H9 (cell line): ENCODE measurements around the gene TBC1D4. TPM values are rescaled to one million over a fixed set of nuclear protein-coding genes. Genes with fewer than 3 reads are reported as not detected.

ENCODE experiments used
- DNase-seq: peaks from one replicate; pipeline ENCODE4 v3.0.0-alpha.2; 2017
- H2AFZ ChIP-seq: one replicate; pipeline ENCODE4 v1.6.1; 2013; ENCODE audit warnings: mild to moderate bottlenecking, low read length, control low read depth, moderate library complexity
- H2AK5ac ChIP-seq: 2 replicates; pipeline ENCODE4 v1.6.1; 2013; ENCODE audit warnings: low read length, control low read depth, mixed read lengths; ENCODE audit not compliant: insufficient read length
- H2BK120ac ChIP-seq: one replicate; pipeline ENCODE4 v1.6.1; 2013; ENCODE audit warnings: low read depth, mild to moderate bottlenecking, low read length, control low read depth, inconsistent platforms; ENCODE audit not compliant: poor library complexity, severe bottlenecking
- H2BK12ac ChIP-seq: 2 replicates; pipeline ENCODE4 v1.6.1; 2013; ENCODE audit warnings: low read length, control low read depth, mixed read lengths, low read depth; ENCODE audit not compliant: insufficient read length
- H2BK15ac ChIP-seq: 2 replicates; pipeline ENCODE4 v1.6.1; 2013; ENCODE audit warnings: low read depth, low read length, control low read depth
- H2BK20ac ChIP-seq: one replicate; pipeline ENCODE4 v1.6.1; 2013; ENCODE audit warnings: low read depth, mild to moderate bottlenecking, low read length, control low read depth, inconsistent platforms; ENCODE audit not compliant: poor library complexity, severe bottlenecking
- H2BK5ac ChIP-seq: 2 replicates; pipeline ENCODE4 v1.6.1; 2013; ENCODE audit warnings: low read length, control low read depth, mixed read lengths; ENCODE audit not compliant: insufficient read length
- H3K14ac ChIP-seq: 2 replicates; pipeline ENCODE4 v1.6.1; 2013; ENCODE audit warnings: low read length, control low read depth; ENCODE audit not compliant: insufficient read depth
- H3K18ac ChIP-seq: 2 replicates; pipeline ENCODE4 v1.6.1; 2013; ENCODE audit warnings: low read depth, mild to moderate bottlenecking, mixed read lengths, low read length, control low read depth; ENCODE audit not compliant: insufficient read length
- H3K23ac ChIP-seq: 2 replicates; pipeline ENCODE4 v1.6.1; 2013; ENCODE audit warnings: low read length, control low read depth, mixed read lengths, low read depth; ENCODE audit not compliant: insufficient read length
- H3K23me2 ChIP-seq: 2 replicates; pipeline ENCODE4 v1.6.1; 2013; ENCODE audit warnings: low read depth, mild to moderate bottlenecking, mixed read lengths, low read length, control low read depth; ENCODE audit not compliant: insufficient read length, poor library complexity, severe bottlenecking
- H3K27ac ChIP-seq: 2 replicates; pipeline ENCODE4 v1.5.1; 2013; ENCODE audit warnings: low read length, control low read depth, mixed read lengths, low read depth; ENCODE audit not compliant: insufficient read length
- H3K27me3 ChIP-seq: 2 replicates; pipeline ENCODE4 v1.6.1; 2013; ENCODE audit warnings: low read length, control low read depth, inconsistent platforms; ENCODE audit not compliant: insufficient read depth
- H3K4ac ChIP-seq: 2 replicates; pipeline ENCODE4 v1.6.1; 2013; ENCODE audit warnings: low read depth, mild to moderate bottlenecking, control low read depth, inconsistent platforms, low read length, moderate library complexity
- H3K4me1 ChIP-seq: 2 replicates; pipeline ENCODE4 v1.6.1; 2013; ENCODE audit warnings: low read length, control low read depth, inconsistent platforms; ENCODE audit not compliant: insufficient read depth
- H3K4me2 ChIP-seq: 2 replicates; pipeline ENCODE4 v1.6.1; 2013; ENCODE audit warnings: low read length, control low read depth, mixed read lengths; ENCODE audit not compliant: insufficient read length, insufficient read depth
- H3K56ac ChIP-seq: 2 replicates; pipeline ENCODE4 v1.6.1; 2013; ENCODE audit warnings: low read depth, mild to moderate bottlenecking, mixed read lengths, low read length, control low read depth; ENCODE audit not compliant: insufficient read length
- H3K79me1 ChIP-seq: 2 replicates; pipeline ENCODE4 v1.6.1; 2013; ENCODE audit warnings: low read depth, mild to moderate bottlenecking, moderate library complexity, low read length, control low read depth, inconsistent platforms; ENCODE audit not compliant: insufficient read depth, poor library complexity, severe bottlenecking
- H3K79me2 ChIP-seq: 2 replicates; pipeline ENCODE4 v1.6.1; 2013; ENCODE audit warnings: low read length, control low read depth, inconsistent platforms; ENCODE audit not compliant: insufficient read depth
- H3K9ac ChIP-seq: 2 replicates; pipeline ENCODE4 v1.6.1; 2013; ENCODE audit warnings: low read length, control low read depth, mixed read lengths; ENCODE audit not compliant: insufficient read length; ENCODE audit errors: extremely low read depth
- H3K9me3 ChIP-seq: one replicate; pipeline ENCODE4 v1.6.1; 2013; ENCODE audit warnings: low read depth, low read length, inconsistent platforms; ENCODE audit not compliant: control insufficient read depth
- H3T11ph ChIP-seq: one replicate; pipeline ENCODE4 v1.6.1; 2013; ENCODE audit warnings: mild to moderate bottlenecking, low read length, control low read depth, inconsistent platforms
- H4K20me1 ChIP-seq: one replicate; pipeline ENCODE4 v1.6.1; 2013; ENCODE audit not compliant: control insufficient read depth, insufficient read length, insufficient read depth
- H4K5ac ChIP-seq: 2 replicates; pipeline ENCODE4 v1.6.1; 2013; ENCODE audit warnings: low read depth, mild to moderate bottlenecking, mixed read lengths, low read length, control low read depth; ENCODE audit not compliant: insufficient read length
- H4K8ac ChIP-seq: replicated peaks from 2 replicates; pipeline ENCODE4 v1.6.1; 2013; ENCODE audit warnings: low read length, control low read depth, mixed read lengths, low read depth; ENCODE audit not compliant: insufficient read length
- H4K91ac ChIP-seq: 2 replicates; pipeline ENCODE4 v1.6.1; 2013; ENCODE audit warnings: low read depth, mild to moderate bottlenecking, moderate library complexity, mixed read lengths, low read length, control low read depth; ENCODE audit not compliant: insufficient read length
- H3K27ac Mint-ChIP-seq, 3 experiments: 2 replicates in 2 of 3; 3 replicates in 1 of 3; pipeline ENCODE4 v1.8.0; 2020 to 2021; ENCODE audit warnings: mixed read lengths in 3 of 3, mild to moderate bottlenecking in 1 of 3, moderate library complexity in 1 of 3
- H3K27me3 Mint-ChIP-seq: 2 replicates; pipeline ENCODE4 v1.8.0; 2021; ENCODE audit warnings: low read depth, mild to moderate bottlenecking, moderate library complexity, mixed read lengths
- H3K36me3 Mint-ChIP-seq, 3 experiments: 2 replicates in 2 of 3; 3 replicates in 1 of 3; pipeline ENCODE4 v1.8.0; 2020 to 2021; ENCODE audit warnings: low read depth in 3 of 3, mixed read lengths in 3 of 3; ENCODE audit not compliant: insufficient read depth in 1 of 3
- H3K4me1 Mint-ChIP-seq, 2 experiments: 2 replicates each; pipeline ENCODE4 v1.8.0; 2020; ENCODE audit warnings: mixed read lengths in 2 of 2
- H3K4me3 Mint-ChIP-seq, 2 experiments: 2 replicates in 1 of 2; 3 replicates in 1 of 2; pipeline ENCODE4 v1.8.0; 2020 to 2021; ENCODE audit warnings: mild to moderate bottlenecking in 2 of 2, mixed read lengths in 2 of 2, moderate library complexity in 1 of 2
- H3K9me3 Mint-ChIP-seq, 2 experiments: 2 replicates in 1 of 2; 3 replicates in 1 of 2; pipeline ENCODE4 v1.8.0; 2020; ENCODE audit warnings: mild to moderate bottlenecking in 2 of 2, mixed read lengths in 2 of 2, moderate library complexity in 1 of 2
- CTCF ChIP-seq: fragments of 200-600 bp; sonication (generic); conservative IDR thresholded peaks from 3 replicates; pipeline ENCODE4 v1.8.0; 2021; ENCODE audit warnings: antibody characterized with exemption, mild to moderate bottlenecking
- WGBS: extraction: QIAGEN DNeasy Blood & Tissue Kit; methylation state at CpG from one replicate; pipeline ENCODE4 v1.1.7; 2013; ENCODE audit warnings: missing lambda C conversion rate, low lambda C conversion rate, mixed read lengths; ENCODE audit not compliant: insufficient read length; ENCODE audit errors: extremely low coverage; 5-methylcytosine and 5-hydroxymethylcytosine counted together
- total RNA-seq: library from RNA; stranded (reverse); gene quantifications from 2 replicates; pipeline ENCODE4 v1.2.1, GENCODE V29; 2021

The TBC1D4 gene
- total RNA-seq, 1 experiment from 2014 or later: 10.5 TPM

- H3K27ac ChIP-seq: no peak overlapping the region
- no peaks in the 10 kb centered on the region for H3K23me2 ChIP-seq
- Mint-ChIP-seq H3K27ac (no peak overlapping the region), H3K4me3 (no peak overlapping the region), H3K36me3 (peaks cover 0 to 2% (median 0%) of the 10 kb centered on the region in 3 experiments; a peak in 2 of 7 replicates), H3K9me3 (no peaks in the 10 kb centered on the region), H3K27me3 (no peaks in the 10 kb centered on the region), H3K4me1 (peaks cover 0 to 5% of the 10 kb centered on the region in 2 experiments; a peak in 1 of 4 replicates)
- no peak overlapping the region for H2BK20ac ChIP-seq
- H3K9me3 ChIP-seq: no peaks in the 10 kb centered on the region
- no peak overlapping the region for H3K18ac ChIP-seq
- H3K4ac ChIP-seq: no peak overlapping the region
- H4K91ac ChIP-seq: no peak overlapping the region
- H3K56ac ChIP-seq: no peak overlapping the region
- H3T11ph ChIP-seq: no peak overlapping the region
- TF ChIP-seq CTCF: no peak; the same call in 2 of the 3 replicates
- no peaks in the 10 kb centered on the region for H4K20me1 ChIP-seq
- H2AFZ ChIP-seq: no peak overlapping the region
- H2AK5ac ChIP-seq: no peak overlapping the region
- no peak overlapping the region for H3K14ac ChIP-seq
- no CpG with 5 or more reads among the region's 2 CpGs for WGBS
- H4K5ac ChIP-seq: no peak overlapping the region
- no peak overlapping the region for H2BK12ac ChIP-seq
- H4K8ac ChIP-seq: no peak overlapping the region
- H2BK120ac ChIP-seq: no peak overlapping the region
- no peak overlapping the region for H3K9ac ChIP-seq
- no peak overlapping the region for H2BK15ac ChIP-seq
- H3K27me3 ChIP-seq: no peaks in the 10 kb centered on the region
- H3K4me1 ChIP-seq: no peaks in the 10 kb centered on the region
- no peak for DNase-seq
- H3K23ac ChIP-seq: no peak overlapping the region
- H3K79me1 ChIP-seq: peaks cover 6% of the 10 kb centered on the region
- no peaks in the 10 kb centered on the region for H3K79me2 ChIP-seq
- no peak overlapping the region for H2BK5ac ChIP-seq
- H3K4me2 ChIP-seq: no peak overlapping the region
These were observed 49.9 kb downstream of the TBC1D4 start for GRCh38 chr13:75432045-75432444.
